Cortex of kidney (tissue), 1 donor: ENCODE data around the gene MAP3K6.

ENCODE experiments used
- DNase-seq: peaks from one replicate; lab custom pipeline; 2025; lab: John Stamatoyannopoulos, UW

MAP3K6 gene

GRCh38 chr1:27372808-27373690, 6.3 kb upstream of the MAP3K6 start:
- DNase-seq: no peak

GRCh38 chr1:27372022-27372807, 5.5 kb upstream of the MAP3K6 start:
- no peak for DNase-seq

GRCh38 chr1:27368869-27369582, 2.3 kb upstream of the MAP3K6 start:
- no peak for DNase-seq

GRCh38 chr1:27367160-27367650, 444 bp upstream of the MAP3K6 start:
- no peak for DNase-seq

GRCh38 chr1:27366113-27366410, 699 bp downstream of the MAP3K6 start:
- DNase-seq: no peak

GRCh38 chr1:27365372-27366112, 1.2 kb downstream of the MAP3K6 start:
- DNase-seq: no peak

- DNase-seq: no peak
These were observed 1.9 kb downstream of the MAP3K6 start for GRCh38 chr1:27364696-27365371.

- no peak for DNase-seq
These were observed 2.7 kb downstream of the MAP3K6 start for GRCh38 chr1:27363766-27364695.

GRCh38 chr1:27361553-27361952, 5.2 kb downstream of the MAP3K6 start:
- DNase-seq: no peak

GRCh38 chr1:27361044-27361402, 5.7 kb downstream of the MAP3K6 start:
- no peak for DNase-seq

GRCh38 chr1:27360159-27361043, 6.4 kb downstream of the MAP3K6 start:
- no peak for DNase-seq

- DNase-seq: no peak
These were observed 7.0 kb downstream of the MAP3K6 start for GRCh38 chr1:27359822-27360158.

GRCh38 chr1:27358928-27359313, 7.8 kb downstream of the MAP3K6 start:
- no peak for DNase-seq

GRCh38 chr1:27358038-27358927, 8.5 kb downstream of the MAP3K6 start:
- no peak for DNase-seq

GRCh38 chr1:27357281-27358037, 9.3 kb downstream of the MAP3K6 start:
- DNase-seq: no peak

GRCh38 chr1:27356619-27357280, 10.0 kb downstream of the MAP3K6 start:
- DNase-seq: no peak

- DNase-seq: no peak
These were observed 10.5 kb downstream of the MAP3K6 start for GRCh38 chr1:27356277-27356618.
